HEK293 (cell line): Measurements from ENCODE around the gene PPARG.
"Not testable (repeated sequence)": the region's sequence is repeated elsewhere in the genome, so short reads cannot be mapped to it uniquely, and the experiment has no call there.

ENCODE experiments used
- CTCF ChIA-PET: fragments of 350-600 bp; formaldehyde crosslinking; extraction: SDS; loops from one replicate; lab custom pipeline; 2021; ENCODE audit warnings: antibody characterized with exemption; lab: Yijun Ruan, JAX
- POLR2A ChIA-PET: fragments of 300-600 bp; formaldehyde crosslinking; extraction: SDS; loops from one replicate; lab custom pipeline; 2020; ENCODE audit warnings: antibody characterized with exemption, inconsistent platforms; lab: Yijun Ruan, JAX
- H3K27ac ChIP-seq: fragments of 200-500 bp; sonication (Bioruptor generic); 2 replicates; pipeline ENCODE4 v1.5.1; 2014; ENCODE audit warnings: low read depth, low read length, control low read depth, inconsistent platforms; ENCODE audit errors: extremely low read depth
- H3K36me3 ChIP-seq, 2 experiments: fragments of 200-500 bp in 1 of 2; sonication (Bioruptor generic) in 1 of 2; 1 replicate in 1 of 2; 2 replicates in 1 of 2; pipeline ENCODE4 v1.5.1; 2014 to 2017; ENCODE audit warnings: inconsistent platforms in 2 of 2, low read length in 2 of 2; ENCODE audit not compliant: control insufficient read depth in 2 of 2, insufficient read depth in 1 of 2
- H3K4me1 ChIP-seq: fragments of 200-500 bp; sonication (Bioruptor generic); 2 replicates; pipeline ENCODE4 v1.5.1; 2014; ENCODE audit warnings: mild to moderate bottlenecking, low read length, inconsistent platforms; ENCODE audit not compliant: control insufficient read depth, insufficient read depth
- H3K4me3 ChIP-seq: 2 replicates; pipeline ENCODE4 v1.5.1; 2011; ENCODE audit warnings: low read depth, mild to moderate bottlenecking, control low read depth, low read length, moderate library complexity
- H3K9me3 ChIP-seq: fragments of 200-500 bp; sonication (Bioruptor generic); 2 replicates; pipeline ENCODE4 v1.5.1; 2014; ENCODE audit warnings: low read depth, low read length, inconsistent platforms; ENCODE audit not compliant: control insufficient read depth, insufficient read depth
- GLI2 ChIP-seq: fragments of 450-650 bp; formaldehyde crosslinking; IDR thresholded peaks from 2 replicates; pipeline ENCODE4; 2017; ENCODE audit warnings: missing biosample characterization, missing genetic modification characterization, low read depth, borderline replicate concordance
- KLF8 ChIP-seq: fragments of 450-650 bp; formaldehyde crosslinking; IDR thresholded peaks from 2 replicates; pipeline ENCODE4 v1.5.1; 2016; ENCODE audit warnings: missing biosample characterization, missing genetic modification characterization
- OVOL3 ChIP-seq: fragments of 450-650 bp; formaldehyde crosslinking; IDR thresholded peaks from 2 replicates; pipeline ENCODE4 v1.5.1; 2016; ENCODE audit warnings: missing biosample characterization, missing genetic modification characterization
- ZBTB20 ChIP-seq: fragments of 450-650 bp; formaldehyde crosslinking; IDR thresholded peaks from 2 replicates; pipeline ENCODE4 v1.5.1; 2016; ENCODE audit warnings: missing biosample characterization, missing genetic modification characterization
- ZBTB21 ChIP-seq: fragments of 450-650 bp; formaldehyde crosslinking; IDR thresholded peaks from 2 replicates; pipeline ENCODE4 v1.5.1; 2017; ENCODE audit warnings: missing biosample characterization, missing genetic modification characterization
- ZEB2 ChIP-seq: fragments of 450-650 bp; formaldehyde crosslinking; IDR thresholded peaks from 2 replicates; pipeline ENCODE4 v1.5.1; 2016; ENCODE audit warnings: missing biosample characterization, missing genetic modification characterization
- ZNF146 ChIP-seq: fragments of 450-650 bp; formaldehyde crosslinking; IDR thresholded peaks from 2 replicates; pipeline ENCODE4 v1.5.1; 2016; ENCODE audit warnings: missing biosample characterization, missing genetic modification characterization
- ZNF155 ChIP-seq: fragments of 450-650 bp; formaldehyde crosslinking; IDR thresholded peaks from 2 replicates; pipeline ENCODE4 v1.5.1; 2016; ENCODE audit warnings: missing biosample characterization, missing genetic modification characterization
- ZNF211 ChIP-seq: fragments of 450-650 bp; formaldehyde crosslinking; IDR thresholded peaks from 2 replicates; pipeline ENCODE4 v1.5.1; 2016; ENCODE audit warnings: low read depth, missing biosample characterization, missing genetic modification characterization
- ZNF23 ChIP-seq: fragments of 450-650 bp; formaldehyde crosslinking; IDR thresholded peaks from 2 replicates; pipeline ENCODE4 v1.5.1; 2016; ENCODE audit warnings: missing biosample characterization, missing genetic modification characterization, borderline replicate concordance
- ZNF302 ChIP-seq: fragments of 450-650 bp; formaldehyde crosslinking; IDR thresholded peaks from 2 replicates; pipeline ENCODE4 v1.5.1; 2016; ENCODE audit warnings: missing biosample characterization, missing genetic modification characterization, low read depth
- ZNF311 ChIP-seq: fragments of 450-650 bp; formaldehyde crosslinking; IDR thresholded peaks from 2 replicates; pipeline ENCODE4 v1.5.1; 2017; ENCODE audit warnings: missing biosample characterization, missing genetic modification characterization, borderline replicate concordance
- ZNF350 ChIP-seq: fragments of 450-650 bp; formaldehyde crosslinking; IDR thresholded peaks from 2 replicates; pipeline ENCODE4 v1.5.0; 2017; ENCODE audit warnings: missing biosample characterization, mild to moderate bottlenecking, missing genetic modification characterization
- ZNF416 ChIP-seq: fragments of 450-650 bp; formaldehyde crosslinking; IDR thresholded peaks from 2 replicates; pipeline ENCODE4 v1.5.1; 2016; ENCODE audit warnings: missing biosample characterization, missing genetic modification characterization
- ZNF501 ChIP-seq: fragments of 450-650 bp; formaldehyde crosslinking; IDR thresholded peaks from 2 replicates; pipeline ENCODE4 v1.5.1; 2016; ENCODE audit warnings: missing biosample characterization, missing genetic modification characterization
- ZNF514 ChIP-seq: fragments of 450-650 bp; formaldehyde crosslinking; IDR thresholded peaks from 2 replicates; pipeline ENCODE4 v1.5.1; 2016; ENCODE audit warnings: missing biosample characterization, missing genetic modification characterization
- ZNF610 ChIP-seq: fragments of 450-650 bp; formaldehyde crosslinking; IDR thresholded peaks from 2 replicates; pipeline ENCODE4 v1.5.1; 2016; ENCODE audit warnings: missing biosample characterization, missing genetic modification characterization, borderline replicate concordance
- ZNF621 ChIP-seq: fragments of 450-650 bp; formaldehyde crosslinking; IDR thresholded peaks from 2 replicates; pipeline ENCODE4 v1.5.1; 2017; ENCODE audit warnings: missing biosample characterization, missing genetic modification characterization
- ZNF629 ChIP-seq: fragments of 450-650 bp; formaldehyde crosslinking; IDR thresholded peaks from 2 replicates; pipeline ENCODE4 v1.5.1; 2017; ENCODE audit warnings: missing biosample characterization, missing genetic modification characterization
- ZNF837 ChIP-seq: fragments of 450-650 bp; formaldehyde crosslinking; IDR thresholded peaks from 2 replicates; pipeline ENCODE4 v1.5.1; 2016; ENCODE audit warnings: missing biosample characterization, missing genetic modification characterization
- ZSCAN16 ChIP-seq: fragments of 450-650 bp; formaldehyde crosslinking; IDR thresholded peaks from 2 replicates; pipeline ENCODE4 v1.5.1; 2016; ENCODE audit warnings: missing biosample characterization, missing genetic modification characterization
- TF ChIP-seq, protein P1 (sequence below): fragments of 450-650 bp; formaldehyde crosslinking; conservative IDR thresholded peaks from 2 replicates; pipeline ENCODE4 v1.5.1; 2016; ENCODE audit warnings: low read depth, missing biosample characterization, missing genetic modification characterization
- TF ChIP-seq, protein P2 (sequence below): fragments of 450-650 bp; formaldehyde crosslinking; IDR thresholded peaks from 2 replicates; pipeline ENCODE4 v1.5.1; 2016; ENCODE audit warnings: missing biosample characterization, missing genetic modification characterization
- TF ChIP-seq, protein P3 (sequence below): fragments of 450-650 bp; formaldehyde crosslinking; IDR thresholded peaks from 2 replicates; pipeline ENCODE4 v1.5.1; 2016; ENCODE audit warnings: missing biosample characterization, missing genetic modification characterization

Gene PPARG

DNA sequence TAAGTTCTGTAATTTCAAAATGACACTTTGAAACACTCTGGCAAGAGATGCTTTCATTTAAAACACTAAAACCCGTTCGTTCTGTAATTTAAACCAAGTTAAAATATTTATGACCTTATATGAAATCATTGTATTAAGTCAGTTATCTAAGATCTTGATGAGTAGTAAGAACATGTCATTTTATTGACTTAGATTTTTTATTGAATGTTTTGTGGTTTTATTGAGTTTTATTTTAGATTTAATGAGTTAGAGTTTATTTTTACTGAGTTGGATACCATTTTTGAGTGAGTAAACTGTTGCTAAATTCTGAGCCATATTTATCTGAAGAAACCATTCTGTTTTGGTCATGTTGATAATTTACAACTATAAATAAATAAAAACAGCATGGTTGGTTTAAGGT, 94.3 kb downstream of the PPARG start (continued):
- TF ChIP-seq, protein P1, sequence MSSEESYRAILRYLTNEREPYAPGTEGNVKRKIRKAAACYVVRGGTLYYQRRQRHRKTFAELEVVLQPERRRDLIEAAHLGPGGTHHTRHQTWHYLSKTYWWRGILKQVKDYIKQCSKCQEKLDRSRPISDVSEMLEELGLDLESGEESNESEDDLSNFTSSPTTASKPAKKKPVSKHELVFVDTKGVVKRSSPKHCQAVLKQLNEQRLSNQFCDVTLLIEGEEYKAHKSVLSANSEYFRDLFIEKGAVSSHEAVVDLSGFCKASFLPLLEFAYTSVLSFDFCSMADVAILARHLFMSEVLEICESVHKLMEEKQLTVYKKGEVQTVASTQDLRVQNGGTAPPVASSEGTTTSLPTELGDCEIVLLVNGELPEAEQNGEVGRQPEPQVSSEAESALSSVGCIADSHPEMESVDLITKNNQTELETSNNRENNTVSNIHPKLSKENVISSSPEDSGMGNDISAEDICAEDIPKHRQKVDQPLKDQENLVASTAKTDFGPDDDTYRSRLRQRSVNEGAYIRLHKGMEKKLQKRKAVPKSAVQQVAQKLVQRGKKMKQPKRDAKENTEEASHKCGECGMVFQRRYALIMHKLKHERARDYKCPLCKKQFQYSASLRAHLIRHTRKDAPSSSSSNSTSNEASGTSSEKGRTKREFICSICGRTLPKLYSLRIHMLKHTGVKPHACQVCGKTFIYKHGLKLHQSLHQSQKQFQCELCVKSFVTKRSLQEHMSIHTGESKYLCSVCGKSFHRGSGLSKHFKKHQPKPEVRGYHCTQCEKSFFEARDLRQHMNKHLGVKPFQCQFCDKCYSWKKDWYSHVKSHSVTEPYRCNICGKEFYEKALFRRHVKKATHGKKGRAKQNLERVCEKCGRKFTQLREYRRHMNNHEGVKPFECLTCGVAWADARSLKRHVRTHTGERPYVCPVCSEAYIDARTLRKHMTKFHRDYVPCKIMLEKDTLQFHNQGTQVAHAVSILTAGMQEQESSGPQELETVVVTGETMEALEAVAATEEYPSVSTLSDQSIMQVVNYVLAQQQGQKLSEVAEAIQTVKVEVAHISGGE, result no peak
- TF ChIP-seq, protein P2, sequence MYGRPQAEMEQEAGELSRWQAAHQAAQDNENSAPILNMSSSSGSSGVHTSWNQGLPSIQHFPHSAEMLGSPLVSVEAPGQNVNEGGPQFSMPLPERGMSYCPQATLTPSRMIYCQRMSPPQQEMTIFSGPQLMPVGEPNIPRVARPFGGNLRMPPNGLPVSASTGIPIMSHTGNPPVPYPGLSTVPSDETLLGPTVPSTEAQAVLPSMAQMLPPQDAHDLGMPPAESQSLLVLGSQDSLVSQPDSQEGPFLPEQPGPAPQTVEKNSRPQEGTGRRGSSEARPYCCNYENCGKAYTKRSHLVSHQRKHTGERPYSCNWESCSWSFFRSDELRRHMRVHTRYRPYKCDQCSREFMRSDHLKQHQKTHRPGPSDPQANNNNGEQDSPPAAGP (tag by site-specific recombination), result no peak

DNA sequence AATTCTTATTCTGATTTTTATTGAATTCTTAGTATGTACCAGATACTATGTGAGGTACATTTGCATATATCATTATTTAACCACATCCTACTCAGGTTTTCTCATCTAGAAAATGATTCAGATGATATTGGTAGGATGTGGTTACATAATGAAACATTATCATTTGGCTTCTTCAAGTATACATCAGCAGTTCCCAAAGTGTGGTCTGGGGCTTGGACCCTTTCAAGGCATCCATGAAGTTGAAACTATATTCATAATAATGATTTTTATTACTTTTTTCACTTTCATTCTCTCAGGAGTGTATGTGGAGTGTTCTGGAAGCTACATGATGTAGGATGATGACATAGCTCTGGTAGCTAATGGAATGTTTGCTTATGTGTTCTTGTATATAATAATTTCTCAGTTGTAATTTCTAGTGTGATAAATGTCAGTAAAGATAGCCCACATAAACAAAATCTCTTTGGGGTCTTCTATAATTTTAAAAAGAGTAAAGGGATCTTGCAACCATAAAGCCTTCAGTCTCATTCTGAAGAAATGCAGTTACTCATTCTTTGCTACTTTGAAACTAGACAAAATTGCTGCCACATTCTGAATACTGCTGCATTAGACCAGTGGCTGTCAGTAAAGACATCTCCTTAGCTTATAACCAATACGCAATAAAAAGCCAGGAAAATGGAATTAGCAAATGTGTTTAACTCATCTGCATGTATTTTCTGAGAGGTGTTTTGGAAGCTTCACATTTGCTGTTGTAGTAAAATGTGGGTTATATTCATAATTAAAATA, 95.8 kb downstream of the PPARG start:
- POLR2A ChIA-PET, result no interaction called here
- H3K36me3 ChIP-seq, result peaks cover 0 to 3% of the 10 kb centered on the region in 2 experiments; a peak in 2 of 3 replicates
- no peaks in the 10 kb centered on the region for H3K9me3 ChIP-seq
- no peak overlapping the region for H3K4me3 ChIP-seq
- no peaks in the 10 kb centered on the region for H3K4me1 ChIP-seq
- peak; percentile 47; the same call in 1 of the 2 replicates for TF ChIP-seq ZNF350
- TF ChIP-seq ZNF416 (tag by site-specific recombination), result no peak
- TF ChIP-seq ZNF621 (tag by site-specific recombination), result no peak
- CTCF ChIA-PET, result no interaction called here
- H3K27ac ChIP-seq, result no peak overlapping the region

DNA sequence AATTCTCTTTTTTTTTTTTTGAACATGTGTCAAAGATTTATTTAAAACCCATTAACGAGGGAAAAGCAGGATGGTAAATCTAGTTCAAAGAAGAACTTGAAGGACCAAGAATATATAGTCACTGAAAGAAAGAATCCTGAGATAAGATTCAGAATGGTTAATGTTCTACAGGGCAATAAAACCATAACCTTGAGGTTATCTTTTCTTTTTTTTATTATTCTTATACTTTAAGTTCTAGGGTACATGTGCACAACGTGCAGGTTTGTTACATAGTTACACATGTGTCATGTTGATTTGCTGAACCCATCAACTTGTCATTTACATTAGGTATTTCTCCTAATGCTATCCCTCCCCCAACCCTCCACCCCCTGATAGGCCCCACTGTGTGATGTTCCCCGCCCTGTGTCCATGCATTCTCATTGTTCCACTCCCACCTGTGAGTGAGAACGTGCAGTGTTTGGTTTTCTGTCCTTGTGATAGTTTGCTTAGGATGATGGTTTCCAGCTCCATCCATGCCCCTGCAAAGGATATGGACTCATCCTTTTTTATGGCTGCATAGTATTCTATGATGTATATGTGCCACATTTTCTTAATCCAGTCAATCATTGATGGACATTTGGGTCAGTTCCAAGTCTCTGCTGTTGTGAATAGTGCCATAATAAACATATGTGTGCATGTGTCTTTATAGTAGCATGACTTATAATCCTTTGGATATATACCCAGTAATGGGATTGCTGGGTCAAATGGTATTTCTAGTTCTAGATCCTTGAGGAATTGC, 97.8 kb downstream of the PPARG start:
- not testable (repeated sequence) for H3K4me1 ChIP-seq, H3K36me3 ChIP-seq, H3K4me3 ChIP-seq, H3K27ac ChIP-seq, H3K9me3 ChIP-seq
- ChIA-PET POLR2A (interaction anchor here (0.7 kb wide), 1 partner anchor 197 kb away, joined by 3 read pairs; no protein-coding TSS in a partner anchor), CTCF (interaction anchor here (0.6 kb wide), 2 partner anchors 107 to 151 kb away, joined by 3 to 7 read pairs; no protein-coding TSS in a partner anchor)
- TF ChIP-seq, protein P3, sequence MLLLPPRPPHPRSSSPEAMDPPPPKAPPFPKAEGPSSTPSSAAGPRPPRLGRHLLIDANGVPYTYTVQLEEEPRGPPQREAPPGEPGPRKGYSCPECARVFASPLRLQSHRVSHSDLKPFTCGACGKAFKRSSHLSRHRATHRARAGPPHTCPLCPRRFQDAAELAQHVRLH (tag by site-specific recombination), result peak; percentile 49; the same call in 1 of the 2 replicates
- TF ChIP-seq ZNF146 (tag by site-specific recombination), result peak; percentile 67; the same call in 1 of the 2 replicates

DNA sequence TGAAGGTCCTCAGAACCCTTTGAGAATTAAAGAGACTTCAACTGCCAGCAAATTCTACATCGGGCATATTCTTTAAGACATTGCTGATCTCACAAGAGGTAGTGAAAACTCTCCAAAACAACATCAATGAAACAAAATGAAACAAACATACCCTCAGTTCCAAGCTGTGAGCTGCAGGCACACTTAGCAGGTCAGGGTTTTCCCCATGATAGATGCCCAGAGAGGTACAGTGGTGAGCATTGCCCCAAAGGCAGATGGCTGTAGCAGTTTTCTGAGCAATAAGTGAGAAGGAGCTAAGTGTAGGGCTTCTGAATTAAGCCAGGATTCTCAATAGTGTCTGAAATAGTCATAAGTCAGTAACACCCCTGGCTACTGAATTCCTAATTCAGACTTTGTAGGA, 99.3 kb downstream of the PPARG start:
- Histone ChIP-seq H3K36me3 (no peaks in the 10 kb centered on the region), H3K27ac (no peak overlapping the region), H3K9me3 (no peaks in the 10 kb centered on the region), H3K4me1 (no peaks in the 10 kb centered on the region), H3K4me3 (no peak overlapping the region)
- ChIA-PET POLR2A (no interaction called here), CTCF (no interaction called here)
- TF ChIP-seq ZBTB20 (tag by site-specific recombination) (no peak), ZNF311 (tag by site-specific recombination) (no peak), ZNF501 (no peak), OVOL3 (tag by site-specific recombination) (no peak), ZSCAN16 (tag by site-specific recombination) (no peak), KLF8 (tag by site-specific recombination) (no peak), ZEB2 (no peak), ZNF211 (tag by site-specific recombination) (no peak), ZNF23 (no peak), ZNF629 (tag by site-specific recombination) (no peak), ZNF514 (tag by site-specific recombination) (no peak), ZNF302 (tag by site-specific recombination) (no peak), GLI2 (no peak), ZNF837 (tag by site-specific recombination) (no peak), ZBTB21 (no peak), ZNF610 (tag by site-specific recombination) (no peak), ZNF155 (tag by site-specific recombination) (no peak)
